Measurements from ENCODE around the gene SCUBE1. TPM values are rescaled to one million over a fixed set of nuclear protein-coding genes. Genes with fewer than 3 reads are reported as not detected.

The SCUBE1 gene
- total RNA-seq, 1 donor from 2014 or later: 54.7 TPM

DNA sequence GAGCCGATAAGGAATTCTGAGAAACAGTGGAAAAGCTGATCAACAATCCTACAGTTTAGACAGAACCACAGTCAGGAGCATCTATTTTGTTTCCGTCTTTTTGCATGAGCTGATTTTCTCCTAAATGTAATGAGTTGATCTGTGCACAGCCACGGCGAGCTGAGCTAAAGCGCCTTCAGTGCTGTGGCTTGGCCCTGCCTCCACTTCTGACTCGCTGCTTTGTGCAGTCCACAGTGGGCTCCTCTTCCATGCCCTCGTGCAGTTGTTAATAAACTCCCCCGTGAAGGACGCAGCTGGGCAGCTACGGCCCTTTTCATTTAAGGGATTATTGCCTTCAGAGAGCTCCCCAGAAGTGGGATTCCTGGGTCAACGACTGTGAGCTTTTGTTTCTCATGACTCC lies 39.4 kb downstream of the SCUBE1 start:
- no peak overlapping the region for H3K27ac Mint-ChIP-seq (ENCODE audit: unreplicated experiment)
- TF ChIP-seq, protein P1, sequence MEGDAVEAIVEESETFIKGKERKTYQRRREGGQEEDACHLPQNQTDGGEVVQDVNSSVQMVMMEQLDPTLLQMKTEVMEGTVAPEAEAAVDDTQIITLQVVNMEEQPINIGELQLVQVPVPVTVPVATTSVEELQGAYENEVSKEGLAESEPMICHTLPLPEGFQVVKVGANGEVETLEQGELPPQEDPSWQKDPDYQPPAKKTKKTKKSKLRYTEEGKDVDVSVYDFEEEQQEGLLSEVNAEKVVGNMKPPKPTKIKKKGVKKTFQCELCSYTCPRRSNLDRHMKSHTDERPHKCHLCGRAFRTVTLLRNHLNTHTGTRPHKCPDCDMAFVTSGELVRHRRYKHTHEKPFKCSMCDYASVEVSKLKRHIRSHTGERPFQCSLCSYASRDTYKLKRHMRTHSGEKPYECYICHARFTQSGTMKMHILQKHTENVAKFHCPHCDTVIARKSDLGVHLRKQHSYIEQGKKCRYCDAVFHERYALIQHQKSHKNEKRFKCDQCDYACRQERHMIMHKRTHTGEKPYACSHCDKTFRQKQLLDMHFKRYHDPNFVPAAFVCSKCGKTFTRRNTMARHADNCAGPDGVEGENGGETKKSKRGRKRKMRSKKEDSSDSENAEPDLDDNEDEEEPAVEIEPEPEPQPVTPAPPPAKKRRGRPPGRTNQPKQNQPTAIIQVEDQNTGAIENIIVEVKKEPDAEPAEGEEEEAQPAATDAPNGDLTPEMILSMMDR (IDR thresholded peaks at IDR 0.05; ENCODE audit: unreplicated experiment): no peak
- DNase-seq (ENCODE audit: low spot score): no peak
- no peaks in the 10 kb centered on the region for H3K9me3 Mint-ChIP-seq (ENCODE audit: unreplicated experiment)
- H3K4me1 Mint-ChIP-seq (ENCODE audit: unreplicated experiment): peaks cover 5% of the 10 kb centered on the region
- H3K27me3 Mint-ChIP-seq (ENCODE audit: unreplicated experiment): peaks cover 8% of the 10 kb centered on the region
- no peaks in the 10 kb centered on the region for H3K36me3 Mint-ChIP-seq (ENCODE audit: low read depth, unreplicated experiment)
- no peak overlapping the region for H3K4me3 Mint-ChIP-seq (ENCODE audit: unreplicated experiment)

DNA sequence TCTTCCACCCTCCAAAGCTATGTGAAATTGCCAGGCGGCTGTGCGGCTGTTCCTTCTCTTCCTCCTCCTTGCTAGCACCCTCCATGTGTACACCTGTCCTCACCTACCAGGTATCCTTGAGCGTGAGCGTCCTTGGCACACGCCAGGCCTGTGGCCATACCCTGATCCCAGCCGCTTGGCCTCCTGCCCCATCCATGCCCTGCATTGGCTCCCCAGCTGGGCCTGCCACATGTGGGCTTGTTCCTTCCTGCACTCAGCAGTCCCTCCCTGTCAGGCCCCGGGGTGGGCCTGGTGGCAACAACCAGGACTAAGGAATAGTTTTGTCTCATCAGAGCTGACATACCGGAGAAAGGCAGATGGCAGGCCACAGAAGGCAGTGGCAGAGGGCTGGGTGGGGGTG lies 40.0 kb downstream of the SCUBE1 start:
- DNase-seq (ENCODE audit: low spot score): no peak
- Mint-ChIP-seq H3K9me3 (ENCODE audit: unreplicated experiment) (no peaks in the 10 kb centered on the region), H3K4me3 (ENCODE audit: unreplicated experiment) (no peak overlapping the region), H3K27me3 (ENCODE audit: unreplicated experiment) (peaks cover 9% of the 10 kb centered on the region), H3K4me1 (ENCODE audit: unreplicated experiment) (peaks cover 5% of the 10 kb centered on the region), H3K36me3 (ENCODE audit: low read depth, unreplicated experiment) (no peaks in the 10 kb centered on the region), H3K27ac (ENCODE audit: unreplicated experiment) (no peak overlapping the region)
- TF ChIP-seq, protein P1 (IDR thresholded peaks at IDR 0.05; ENCODE audit: unreplicated experiment): no peak

DNA sequence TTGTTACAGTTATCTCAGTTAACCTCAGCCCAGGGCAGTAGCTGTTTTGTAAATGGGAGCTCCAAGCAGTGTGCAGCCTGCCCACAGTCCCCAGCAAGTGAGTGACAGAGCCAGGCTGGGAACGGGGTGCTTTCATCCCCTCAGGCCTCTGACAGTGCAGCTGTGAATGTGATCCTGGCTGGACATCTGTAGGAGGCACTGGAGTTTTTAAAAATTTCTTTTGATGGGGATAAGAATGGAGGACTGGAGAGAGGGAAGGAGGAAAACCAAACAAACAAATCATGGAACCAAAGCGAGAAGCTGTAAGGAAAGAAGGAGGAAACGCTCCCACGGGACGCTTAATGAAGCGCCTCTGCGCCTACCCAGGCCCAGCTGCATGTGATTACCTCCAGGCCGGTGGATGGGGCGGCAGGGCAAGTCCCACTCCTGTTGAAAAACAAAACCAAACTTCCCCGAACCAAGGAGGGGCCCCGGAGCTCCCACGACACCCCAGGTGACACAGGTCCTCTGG lies 40.6 kb downstream of the SCUBE1 start:
- H3K36me3 Mint-ChIP-seq (ENCODE audit: low read depth, unreplicated experiment): no peaks in the 10 kb centered on the region
- no peak overlapping the region for H3K4me3 Mint-ChIP-seq (ENCODE audit: unreplicated experiment)
- H3K9me3 Mint-ChIP-seq (ENCODE audit: unreplicated experiment): no peaks in the 10 kb centered on the region
- peaks cover 5% of the 10 kb centered on the region for H3K4me1 Mint-ChIP-seq (ENCODE audit: unreplicated experiment)
- TF ChIP-seq, protein P1 (IDR thresholded peaks at IDR 0.05; ENCODE audit: unreplicated experiment): no peak
- no peak overlapping the region for H3K27ac Mint-ChIP-seq (ENCODE audit: unreplicated experiment)
- H3K27me3 Mint-ChIP-seq (ENCODE audit: unreplicated experiment): peaks cover 10% of the 10 kb centered on the region
- DNase-seq (ENCODE audit: low spot score): no peak

DNA sequence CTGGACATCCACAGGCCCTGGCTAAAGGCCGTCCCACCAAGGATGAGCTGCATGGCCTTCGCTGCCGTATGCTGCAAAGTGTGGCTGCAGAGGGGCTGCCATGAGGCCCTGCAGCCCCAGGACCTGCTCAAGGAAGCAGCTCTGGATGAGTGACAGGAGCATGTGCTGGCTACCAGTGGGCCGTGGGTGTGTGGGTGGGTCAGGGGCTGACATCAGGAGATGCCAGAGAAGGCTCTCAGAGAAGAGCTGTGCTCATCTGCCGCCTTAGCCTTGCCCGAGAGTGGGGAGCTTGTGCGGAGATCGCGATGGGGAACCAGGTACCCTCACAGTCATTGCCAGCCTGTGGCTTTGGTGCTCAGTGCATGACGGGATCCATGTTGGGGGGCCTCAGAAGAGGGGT lies 41.3 kb downstream of the SCUBE1 start:
- H3K4me1 Mint-ChIP-seq (ENCODE audit: unreplicated experiment): peaks cover 10% of the 10 kb centered on the region
- no peaks in the 10 kb centered on the region for H3K36me3 Mint-ChIP-seq (ENCODE audit: low read depth, unreplicated experiment)

More for the DNA sequence above, 41.3 kb downstream of the SCUBE1 start:
- TF ChIP-seq, protein P1 (IDR thresholded peaks at IDR 0.05; ENCODE audit: unreplicated experiment): no peak
- Mint-ChIP-seq H3K9me3 (ENCODE audit: unreplicated experiment) (no peaks in the 10 kb centered on the region), H3K27me3 (ENCODE audit: unreplicated experiment) (peaks cover 10% of the 10 kb centered on the region), H3K27ac (ENCODE audit: unreplicated experiment) (no peak overlapping the region), H3K4me3 (ENCODE audit: unreplicated experiment) (no peak overlapping the region)
- no peak for DNase-seq (ENCODE audit: low spot score)

Measured in endothelial cell (in vitro differentiated cells).